ENCODE results near the gene SRGAP2C.
"Not testable (repeated sequence)": the region's sequence is repeated elsewhere in the genome, so short reads cannot be mapped to it uniquely, and the experiment has no call there.

Gene SRGAP2C

GRCh38 chr1:121369959-121370358, 185.2 kb downstream of the SRGAP2C start:
- DNase-seq (ENCODE audit: low read depth in 3 of 3, low spot score in 1 of 3), result not testable (repeated sequence)

- DNase-seq (ENCODE audit: low read depth in 3 of 3, low spot score in 1 of 3), result not testable (repeated sequence)
Measured at GRCh38 chr1:121374851-121375367, 190.1 kb downstream of the SRGAP2C start.

- not testable (repeated sequence) for DNase-seq (ENCODE audit: low read depth in 3 of 3, low spot score in 1 of 3)
Measured at GRCh38 chr1:121376986-121377385, 192.2 kb downstream of the SRGAP2C start.

GRCh38 chr1:121378757-121379156, 194.0 kb downstream of the SRGAP2C start:
- DNase-seq (ENCODE audit: low read depth in 3 of 3, low spot score in 1 of 3), result not testable (repeated sequence)

GRCh38 chr1:121384754-121385153, 200.0 kb downstream of the SRGAP2C start:
- not testable (repeated sequence) for DNase-seq (ENCODE audit: low read depth in 3 of 3, low spot score in 1 of 3)

- not testable (repeated sequence) for DNase-seq (ENCODE audit: low read depth in 3 of 3, low spot score in 1 of 3)
Measured at GRCh38 chr1:121385162-121385561, 200.4 kb downstream of the SRGAP2C start.

- not testable (repeated sequence) for DNase-seq (ENCODE audit: low read depth in 3 of 3, low spot score in 1 of 3)
Measured at GRCh38 chr1:121385563-121386288, 201.0 kb downstream of the SRGAP2C start.

- not testable (repeated sequence) for DNase-seq (ENCODE audit: low read depth in 3 of 3, low spot score in 1 of 3)
Measured at GRCh38 chr1:121386319-121386948, 201.7 kb downstream of the SRGAP2C start.

- not testable (repeated sequence) for DNase-seq (ENCODE audit: low read depth in 3 of 3, low spot score in 1 of 3)
Measured at GRCh38 chr1:121389895-121390560, 205.3 kb downstream of the SRGAP2C start.

- DNase-seq (ENCODE audit: low read depth in 3 of 3, low spot score in 1 of 3), result not testable (repeated sequence)
Measured at GRCh38 chr1:121392130-121392529, 207.4 kb downstream of the SRGAP2C start.

- DNase-seq (ENCODE audit: low read depth in 3 of 3, low spot score in 1 of 3), result not testable (repeated sequence)
Measured at GRCh38 chr1:121395718-121396201, 211.0 kb downstream of the SRGAP2C start.

GRCh38 chr1:121396335-121397081, 211.7 kb downstream of the SRGAP2C start:
- DNase-seq (ENCODE audit: low read depth in 3 of 3, low spot score in 1 of 3), result not testable (repeated sequence)

- not testable (repeated sequence) for DNase-seq (ENCODE audit: low read depth in 3 of 3, low spot score in 1 of 3)
Measured at GRCh38 chr1:121397101-121397500, 212.3 kb downstream of the SRGAP2C start.

GRCh38 chr1:121399193-121399592, 214.4 kb downstream of the SRGAP2C start:
- not testable (repeated sequence) for DNase-seq (ENCODE audit: low read depth in 3 of 3, low spot score in 1 of 3)

GRCh38 chr1:121400108-121400507, 215.3 kb downstream of the SRGAP2C start:
- DNase-seq (ENCODE audit: low read depth in 3 of 3, low spot score in 1 of 3), result not testable (repeated sequence)

GRCh38 chr1:121400541-121401310, 216.0 kb downstream of the SRGAP2C start:
- not testable (repeated sequence) for DNase-seq (ENCODE audit: low read depth in 3 of 3, low spot score in 1 of 3)

GRCh38 chr1:121401375-121401955, 216.7 kb downstream of the SRGAP2C start:
- not testable (repeated sequence) for DNase-seq (ENCODE audit: low read depth in 3 of 3, low spot score in 1 of 3)

- DNase-seq (ENCODE audit: low read depth in 3 of 3, low spot score in 1 of 3), result not testable (repeated sequence)
Measured at GRCh38 chr1:121403254-121403653, 218.5 kb downstream of the SRGAP2C start.

- no peak for DNase-seq (ENCODE audit: low read depth in 3 of 3, low spot score in 1 of 3)
Measured at GRCh38 chr1:121408354-121408753, 223.6 kb downstream of the SRGAP2C start.

GRCh38 chr1:121413821-121414220, 229.0 kb downstream of the SRGAP2C start:
- no peak for DNase-seq (ENCODE audit: low read depth in 3 of 3, low spot score in 1 of 3)

All from stimulated activated CD4-positive, alpha-beta T cell treated with anti-CD3 and anti-CD28 coated beads, TNF-alpha, amount 100 ng/mL, for 1 hour (primary cell).